ENCODE results near the gene RGS17.

GRCh38 chr6:153125032-153125431 is 6.0 kb downstream of the RGS17 start:
- TF ChIP-seq ZNF761 (CRISPR knock-in tag; conservative IDR thresholded peaks at IDR 0.05) (no peak), ZNF83 (CRISPR knock-in tag; IDR thresholded peaks at IDR 0.05; ENCODE audit: borderline replicate concordance) (no peak), YY1 (IDR thresholded peaks at IDR 0.05; ENCODE audit: insufficient read depth, insufficient replicate concordance, low read depth, low read length) (no peak), KLF13 (CRISPR knock-in tag; IDR thresholded peaks at IDR 0.05) (no peak), ZSCAN30 (CRISPR knock-in tag; IDR thresholded peaks at IDR 0.05) (no peak), ZNF225 (CRISPR knock-in tag; IDR thresholded peaks at IDR 0.05) (no peak)
